HEK293T (cell line): ENCODE measurements around the gene PCSK5.

Experiments used
- BHLHE40 ChIP-seq: fragments of 450-650 bp; IDR thresholded peaks from 2 replicates; pipeline ENCODE4 v1.6.1; 2016; ENCODE audit warnings: mild to moderate bottlenecking, moderate library complexity, borderline replicate concordance
- ELF4 ChIP-seq: fragments of 450-650 bp; IDR thresholded peaks from 2 replicates; pipeline ENCODE4 v1.6.1; 2017; ENCODE audit warnings: antibody characterized with exemption
- FOXK2 ChIP-seq: fragments of 450-650 bp; IDR thresholded peaks from 2 replicates; pipeline ENCODE4 v1.6.1; 2016; ENCODE audit warnings: mild to moderate bottlenecking
- L3MBTL2 ChIP-seq: fragments of 450-650 bp; conservative IDR thresholded peaks from 2 replicates; pipeline ENCODE4 v1.6.1; 2016; ENCODE audit warnings: mild to moderate bottlenecking
- SUZ12 ChIP-seq: fragments of 450-650 bp; IDR thresholded peaks from 2 replicates; pipeline ENCODE4 v1.6.1; 2016; ENCODE audit warnings: mild to moderate bottlenecking
- TARDBP ChIP-seq: fragments of 450-650 bp; IDR thresholded peaks from 2 replicates; pipeline ENCODE4 v1.6.1; 2016

DNA sequence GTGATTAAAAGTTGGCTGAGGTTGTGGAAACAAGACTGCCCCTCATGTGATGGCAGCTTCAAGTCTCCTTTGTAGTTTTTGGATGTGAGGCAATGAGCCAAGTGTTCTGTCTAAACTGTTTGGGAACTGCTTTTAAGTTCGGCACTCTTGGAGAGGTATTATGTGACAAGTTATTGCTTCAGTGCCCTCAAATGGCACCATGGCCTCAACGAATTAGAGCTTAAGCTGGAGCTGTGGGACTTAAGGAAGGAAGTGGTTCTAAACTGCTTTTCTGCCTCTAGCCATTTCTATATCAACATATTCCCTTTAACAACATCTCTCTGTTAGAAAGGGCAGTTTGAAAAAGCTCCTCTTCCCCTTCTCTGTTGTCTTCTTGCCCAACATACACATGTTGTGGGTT lies 276.1 kb downstream of the PCSK5 start:
- TF ChIP-seq ELF4 (no peak), BHLHE40 (no peak), SUZ12 (no peak), TARDBP (no peak), FOXK2 (no peak), L3MBTL2 (no peak)
